HG03469 (cell line): ENCODE results near the gene DNAJC2.
A peak's percentile ranks its signal among the peaks of the same experiment; 100 is the strongest.
"Not testable (repeated sequence)": the region's sequence is repeated elsewhere in the genome, so short reads cannot be mapped to it uniquely, and the experiment has no call there.

Source experiments
- ATAC-seq: cut with Tn5 transposase; IDR thresholded peaks from one replicate; pipeline ENCODE4 v1.9.1; 2021; ENCODE audit warnings: mild to moderate bottlenecking, moderate library complexity, moderate number of reproducible peaks; ENCODE audit not compliant: unreplicated experiment

DNAJC2 gene

GRCh38 chr7:103343758-103344452 lies 662 bp downstream of the DNAJC2 start:
- no peak for ATAC-seq

GRCh38 chr7:103343332-103343731 lies 1.2 kb downstream of the DNAJC2 start:
- ATAC-seq = no peak

- ATAC-seq = no peak
These were observed 3.1 kb downstream of the DNAJC2 start for GRCh38 chr7:103341466-103341865.

GRCh38 chr7:103338864-103339263 lies 5.7 kb downstream of the DNAJC2 start:
- no peak for ATAC-seq

- ATAC-seq = no peak
These were observed 7.8 kb downstream of the DNAJC2 start for GRCh38 chr7:103336761-103337160.

- no peak for ATAC-seq
These were observed 18.8 kb downstream of the DNAJC2 start for GRCh38 chr7:103325744-103326143.

GRCh38 chr7:103317009-103317408 lies 27.6 kb downstream of the DNAJC2 start:
- ATAC-seq = no peak

- no peak for ATAC-seq
These were observed 28.1 kb downstream of the DNAJC2 start for GRCh38 chr7:103316380-103316941.

- no peak for ATAC-seq
These were observed 29.7 kb downstream of the DNAJC2 start for GRCh38 chr7:103314852-103315251.

- ATAC-seq = no peak
These were observed 36.9 kb downstream of the DNAJC2 start for GRCh38 chr7:103307503-103308231.

GRCh38 chr7:103301441-103301840 lies 43.1 kb downstream of the DNAJC2 start:
- no peak for ATAC-seq

GRCh38 chr7:103299660-103300059 lies 44.9 kb downstream of the DNAJC2 start:
- no peak for ATAC-seq

- ATAC-seq = no peak
These were observed 46.8 kb downstream of the DNAJC2 start for GRCh38 chr7:103297837-103298179.

GRCh38 chr7:103296901-103297836 lies 47.4 kb downstream of the DNAJC2 start, which contains the start of gene PMPCB:
Gene PMPCB, plus strand, starts transcription at chr7:103297435. Its CDS starts 25 bp downstream, at chr7:103297460.
- peak; percentile 89 for ATAC-seq

- no peak for ATAC-seq
These were observed 51.0 kb downstream of the DNAJC2 start for GRCh38 chr7:103293526-103293925.

GRCh38 chr7:103292122-103292521 lies 52.4 kb downstream of the DNAJC2 start:
- no peak for ATAC-seq

GRCh38 chr7:103282802-103283427 lies 61.7 kb downstream of the DNAJC2 start:
- ATAC-seq = not testable (repeated sequence)

GRCh38 chr7:103280803-103281155 lies 63.8 kb downstream of the DNAJC2 start:
- ATAC-seq = not testable (repeated sequence)

- ATAC-seq = peak; percentile 87
These were observed 64.4 kb downstream of the DNAJC2 start for GRCh38 chr7:103279963-103280802.

GRCh38 chr7:103279636-103279962 lies 65.0 kb downstream of the DNAJC2 start:
- ATAC-seq = peak; percentile 31
